ENCODE measurements around the gene ZSCAN20. TPM values are rescaled to one million over a fixed set of nuclear protein-coding genes. Genes with fewer than 3 reads are reported as not detected.

The ZSCAN20 gene
- total RNA-seq, 1 donor from 2014 or later: 5.7 TPM

DNA sequence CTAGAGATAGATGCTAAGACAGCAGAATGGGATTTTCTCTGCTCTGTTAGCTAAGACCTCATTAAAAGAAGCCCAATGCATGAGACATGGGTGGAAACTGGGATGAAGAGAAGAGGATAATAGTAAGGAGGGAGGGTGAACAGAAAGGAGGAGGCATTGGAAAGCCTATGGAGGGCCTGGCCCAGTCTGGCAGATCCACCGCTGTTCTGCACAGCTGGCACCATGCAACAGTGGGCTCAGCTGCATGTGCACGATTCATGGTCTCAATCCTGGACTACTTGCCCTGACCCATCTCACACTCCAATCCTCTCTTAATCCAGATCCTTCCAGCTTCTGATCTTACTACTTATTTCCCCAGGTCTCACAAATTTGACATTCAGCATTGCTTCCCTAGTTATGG is 43.8 kb upstream of the ZSCAN20 start:
- peaks cover 44% of the 10 kb centered on the region for H3K4me1 ChIP-seq
- peak overlapping the region; percentile 91 for H3K27ac ChIP-seq (replicated peaks)
- intact Hi-C loops (cut with micrococcal nuclease): no loop called here
- peak overlapping the region; percentile 85 for H3K4me3 ChIP-seq
- no peaks in the 10 kb centered on the region for H3K9me3 ChIP-seq (replicated peaks)
- TF ChIP-seq, protein P1, sequence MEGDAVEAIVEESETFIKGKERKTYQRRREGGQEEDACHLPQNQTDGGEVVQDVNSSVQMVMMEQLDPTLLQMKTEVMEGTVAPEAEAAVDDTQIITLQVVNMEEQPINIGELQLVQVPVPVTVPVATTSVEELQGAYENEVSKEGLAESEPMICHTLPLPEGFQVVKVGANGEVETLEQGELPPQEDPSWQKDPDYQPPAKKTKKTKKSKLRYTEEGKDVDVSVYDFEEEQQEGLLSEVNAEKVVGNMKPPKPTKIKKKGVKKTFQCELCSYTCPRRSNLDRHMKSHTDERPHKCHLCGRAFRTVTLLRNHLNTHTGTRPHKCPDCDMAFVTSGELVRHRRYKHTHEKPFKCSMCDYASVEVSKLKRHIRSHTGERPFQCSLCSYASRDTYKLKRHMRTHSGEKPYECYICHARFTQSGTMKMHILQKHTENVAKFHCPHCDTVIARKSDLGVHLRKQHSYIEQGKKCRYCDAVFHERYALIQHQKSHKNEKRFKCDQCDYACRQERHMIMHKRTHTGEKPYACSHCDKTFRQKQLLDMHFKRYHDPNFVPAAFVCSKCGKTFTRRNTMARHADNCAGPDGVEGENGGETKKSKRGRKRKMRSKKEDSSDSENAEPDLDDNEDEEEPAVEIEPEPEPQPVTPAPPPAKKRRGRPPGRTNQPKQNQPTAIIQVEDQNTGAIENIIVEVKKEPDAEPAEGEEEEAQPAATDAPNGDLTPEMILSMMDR (IDR thresholded peaks at IDR 0.05; ENCODE audit: borderline replicate concordance): no peak
- no peaks in the 10 kb centered on the region for H3K27me3 ChIP-seq (ENCODE audit: low read depth)
- peaks cover 7% of the 10 kb centered on the region for H3K36me3 ChIP-seq
- no peak for DNase-seq

DNA sequence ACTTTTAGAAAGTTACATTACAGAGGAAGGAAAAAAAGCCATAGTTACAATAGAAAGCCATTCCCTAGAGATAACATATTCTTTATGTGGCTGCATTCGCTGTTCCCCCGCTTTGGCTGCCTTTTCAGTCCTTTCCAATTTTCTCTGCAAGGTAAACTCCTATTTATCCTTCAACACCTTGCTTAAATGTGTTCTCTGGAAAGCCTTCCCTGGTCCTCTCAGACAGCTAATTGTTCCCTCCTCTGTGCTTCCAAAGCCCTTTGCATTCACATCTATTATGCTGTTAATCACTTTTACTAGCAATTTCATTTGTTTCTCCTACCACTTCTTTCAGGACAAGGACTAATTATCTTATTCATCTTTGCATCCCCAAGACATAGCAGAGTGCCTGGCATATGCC is 43.1 kb upstream of the ZSCAN20 start:
- intact Hi-C loops (cut with micrococcal nuclease): no loop called here
- TF ChIP-seq, protein P1 (IDR thresholded peaks at IDR 0.05; ENCODE audit: borderline replicate concordance): no peak
- peaks cover 7% of the 10 kb centered on the region for H3K36me3 ChIP-seq
- H3K9me3 ChIP-seq (replicated peaks): no peaks in the 10 kb centered on the region
- no peaks in the 10 kb centered on the region for H3K27me3 ChIP-seq (ENCODE audit: low read depth)
- peaks cover 51% of the 10 kb centered on the region for H3K4me1 ChIP-seq
- H3K4me3 ChIP-seq: peak overlapping the region; percentile 85
- DNase-seq: no peak
- peak overlapping the region; percentile 91 for H3K27ac ChIP-seq (replicated peaks)

DNA sequence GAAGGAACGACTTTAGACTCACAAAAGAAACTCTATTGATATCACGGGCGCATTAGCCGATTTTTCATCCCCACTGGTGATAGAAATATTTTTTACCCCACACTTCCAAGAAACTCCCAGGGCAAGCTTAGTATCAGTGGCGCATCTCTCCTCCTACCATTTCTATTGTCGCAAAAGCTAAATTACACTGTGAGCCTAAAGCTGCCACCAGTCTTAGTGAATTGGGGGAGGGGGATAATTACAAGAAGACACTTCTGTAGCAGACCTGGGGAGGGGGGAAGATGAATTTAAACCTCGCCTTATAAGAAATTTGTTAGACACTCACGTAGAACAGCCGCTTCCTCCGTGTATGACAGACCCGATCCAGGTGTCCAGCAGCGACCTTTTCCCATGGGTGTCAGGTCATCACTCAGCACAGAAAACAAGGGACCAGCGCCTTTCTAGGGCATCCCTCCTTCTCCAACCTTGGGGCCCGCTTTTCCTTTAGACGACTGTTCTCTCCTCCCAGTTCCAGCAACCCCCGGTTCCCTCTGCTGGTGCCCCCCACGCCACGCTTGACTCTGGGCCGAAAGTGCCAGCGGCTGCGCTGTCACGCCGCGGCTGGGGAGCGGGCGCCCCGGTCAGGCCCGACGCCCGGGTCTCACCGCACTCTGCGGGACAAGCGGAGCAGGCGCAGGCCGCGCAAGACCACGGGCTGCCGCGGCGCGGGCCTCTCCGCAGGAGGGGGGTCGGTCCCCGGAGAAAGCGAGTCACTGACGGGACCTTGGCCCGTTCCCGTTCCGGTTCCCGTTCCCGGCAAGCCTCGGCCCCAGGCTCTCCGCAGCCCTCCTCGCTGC is 42.4 kb upstream of the ZSCAN20 start:
- Histone ChIP-seq H3K4me1 (peaks cover 59% of the 10 kb centered on the region), H3K36me3 (peaks cover 7% of the 10 kb centered on the region), H3K4me3 (peak overlapping the region; percentile 85), H3K27me3 (ENCODE audit: low read depth) (no peaks in the 10 kb centered on the region), H3K9me3 (replicated peaks) (no peaks in the 10 kb centered on the region), H3K27ac (replicated peaks) (peak overlapping the region; percentile 91)
- peak; percentile 33 for DNase-seq
- intact Hi-C loops (cut with micrococcal nuclease): no loop called here
- TF ChIP-seq, protein P1 (IDR thresholded peaks at IDR 0.05; ENCODE audit: borderline replicate concordance): no peak

DNA sequence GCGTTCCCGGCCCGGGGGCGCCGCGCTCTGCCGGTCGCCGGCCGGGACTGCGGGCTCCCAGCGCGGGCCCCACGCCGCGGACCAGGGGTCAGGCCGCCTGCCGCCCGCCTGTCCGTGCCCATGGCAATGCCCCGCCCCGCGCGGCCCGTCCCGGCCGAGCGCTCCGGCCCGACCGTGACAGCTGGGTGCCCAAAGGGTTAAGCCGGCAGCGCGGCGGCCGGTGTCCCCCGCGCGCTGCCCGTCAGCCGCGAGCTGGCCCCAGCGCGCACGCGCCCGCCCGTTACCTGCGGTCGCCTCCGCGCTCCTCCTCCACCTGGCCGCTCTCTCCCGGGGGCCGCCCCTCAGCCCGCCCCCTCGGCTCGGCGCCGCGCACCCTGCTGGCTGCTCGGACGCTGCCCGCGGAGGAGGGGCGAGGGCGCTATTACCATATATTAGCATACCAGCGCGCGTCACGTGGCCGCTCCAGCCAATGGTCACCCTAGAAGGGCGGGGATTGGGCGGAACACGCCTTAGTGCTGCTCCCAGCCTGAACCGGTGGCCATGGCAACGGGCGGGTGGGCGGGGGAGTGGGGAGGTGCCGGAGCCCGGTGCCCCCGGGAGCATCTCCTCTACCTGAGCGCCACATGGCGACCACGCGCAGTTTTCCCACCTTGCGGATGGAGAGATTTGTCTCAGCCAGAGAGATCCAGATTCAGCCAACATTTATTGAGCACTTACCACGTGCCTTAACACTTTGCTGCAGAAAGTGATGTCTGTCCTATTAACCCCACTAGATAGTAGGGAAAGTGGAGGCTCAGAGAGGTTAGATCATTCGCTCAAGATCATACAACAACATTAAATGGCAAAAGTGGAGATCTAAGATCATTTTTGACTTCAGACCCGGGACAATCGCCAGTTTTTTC is 41.5 kb upstream of the ZSCAN20 start, which contains the start of gene PHC2:
TSS of gene PHC2 (minus strand) at position 404 of the 902 bp plus-strand sequence. CDS start 55,556 bp downstream, outside the sequence.
- peak within 1 kb of the TSS; percentile 91 for H3K27ac ChIP-seq (replicated peaks)
- H3K4me3 ChIP-seq: peak within 1 kb of the TSS; percentile 85
- TF ChIP-seq, protein P1 (IDR thresholded peaks at IDR 0.05; ENCODE audit: borderline replicate concordance): peak; percentile 57
- no peaks in the 10 kb centered on the region for H3K36me3 ChIP-seq
- no peaks in the 10 kb centered on the region for H3K9me3 ChIP-seq (replicated peaks)
- intact Hi-C loops (cut with micrococcal nuclease): no loop called here
- DNase-seq: peak; percentile 98
- H3K27me3 ChIP-seq (ENCODE audit: low read depth): no peaks in the 10 kb centered on the region
- H3K4me1 ChIP-seq: peaks cover 67% of the 10 kb centered on the region

All from left ventricle myocardium inferior (tissue), 1 donor.